Keratinocyte (primary cell): Measurements from ENCODE around the gene GNA14. TPM values are rescaled to one million over a fixed set of nuclear protein-coding genes. Genes with fewer than 3 reads are reported as not detected.

Experiments used
- DNase-seq: peaks from one replicate; pipeline ENCODE4 v3.0.0-alpha.2; 2011; ENCODE audit warnings: low read depth, missing footprints, low spot score
- FAIRE-seq: peaks from 2 replicates; lab custom pipeline; 2011; peaks lifted over from hg19 to GRCh38; lab: Jason Lieb, UNC
- H2AFZ ChIP-seq: 2 replicates; pipeline ENCODE4 v1.6.0; 2012; ENCODE audit warnings: low read length, control low read depth, inconsistent platforms; ENCODE audit not compliant: control insufficient read depth
- H3K27ac ChIP-seq: 2 replicates; pipeline ENCODE4 v1.5.1; 2011; ENCODE audit warnings: low read length; ENCODE audit not compliant: control insufficient read depth, insufficient read depth
- H3K27me3 ChIP-seq: 3 replicates; pipeline ENCODE4 v1.6.0; 2011; ENCODE audit warnings: low read length; ENCODE audit not compliant: control insufficient read depth, insufficient read depth; ENCODE audit errors: extremely low read depth
- H3K36me3 ChIP-seq, 2 experiments: 2 replicates in 1 of 2; 3 replicates in 1 of 2; pipeline ENCODE4 v1.5.1; 2011; ENCODE audit warnings: low read length in 2 of 2, mild to moderate bottlenecking in 1 of 2; ENCODE audit not compliant: control insufficient read depth in 2 of 2, insufficient read depth in 2 of 2; ENCODE audit errors: extremely low read depth in 1 of 2
- H3K4me1 ChIP-seq: 3 replicates; pipeline ENCODE4 v1.5.1; 2011; ENCODE audit warnings: low read length; ENCODE audit not compliant: control insufficient read depth, insufficient read depth; ENCODE audit errors: extremely low read depth
- H3K4me2 ChIP-seq: 3 replicates; pipeline ENCODE4 v1.6.0; 2011; ENCODE audit warnings: low read depth, low read length; ENCODE audit not compliant: control insufficient read depth, insufficient read depth; ENCODE audit errors: extremely low read depth
- H3K4me3 ChIP-seq, 3 experiments: fragments of 200-600 bp in 1 of 3; sonication (generic) in 1 of 3; 2 replicates in 2 of 3; 3 replicates in 1 of 3; pipeline ENCODE4 v1.5.1; 2011 to 2016; ENCODE audit warnings: low read length in 3 of 3, mild to moderate bottlenecking in 3 of 3, control low read depth in 2 of 3, inconsistent platforms in 1 of 3, low read depth in 1 of 3, mixed read lengths in 1 of 3, mixed run types in 1 of 3, moderate library complexity in 1 of 3; ENCODE audit not compliant: control insufficient read depth in 2 of 3, insufficient read depth in 2 of 3; ENCODE audit errors: extremely low read depth in 1 of 3
- H3K79me2 ChIP-seq: 2 replicates; pipeline ENCODE4 v1.6.0; 2012; ENCODE audit warnings: low read length; ENCODE audit not compliant: control insufficient read depth, insufficient read depth
- H3K9ac ChIP-seq: 3 replicates; pipeline ENCODE4 v1.6.0; 2011; ENCODE audit warnings: low read length; ENCODE audit not compliant: control insufficient read depth, insufficient read depth; ENCODE audit errors: extremely low read depth
- H3K9me1 ChIP-seq: 3 replicates; pipeline ENCODE4 v1.6.0; 2011; ENCODE audit warnings: low read length; ENCODE audit not compliant: control insufficient read depth, insufficient read depth; ENCODE audit errors: extremely low read depth
- H3K9me3 ChIP-seq: 2 replicates; pipeline ENCODE4 v1.5.1; 2012; ENCODE audit warnings: low read depth, low read length; ENCODE audit not compliant: control insufficient read depth
- H4K20me1 ChIP-seq: 3 replicates; pipeline ENCODE4 v1.6.0; 2011; ENCODE audit warnings: low read length; ENCODE audit not compliant: control insufficient read depth, insufficient read depth; ENCODE audit errors: extremely low read depth
- CTCF ChIP-seq, 3 experiments: IDR thresholded peaks in 1 of 3; conservative IDR thresholded peaks in 1 of 3; optimal IDR thresholded peaks in 1 of 3; 2 replicates in 2 of 3; 3 replicates in 1 of 3; pipeline versions ENCODE3 to v1.5.1; 2011; ENCODE audit warnings: low read length in 3 of 3, mild to moderate bottlenecking in 3 of 3, moderate library complexity in 2 of 3, control low read depth in 1 of 3, inconsistent platforms in 1 of 3; ENCODE audit not compliant: insufficient read depth in 2 of 3; ENCODE audit errors: extremely low read depth in 1 of 3
- EZH2 ChIP-seq: IDR thresholded peaks from one replicate; pipeline ENCODE4 v1.6.1; 2012; ENCODE audit warnings: inconsistent platforms, mild to moderate bottlenecking, low read length, moderate library complexity
- dilution Hi-C: fragments of 300-500 bp; cut with MboI; formaldehyde crosslinking; loops from one replicate; pipeline ENCODE4 v1.7.0; 2020; ENCODE audit warnings: low sequenced_read_pairs; ENCODE audit not compliant: extremely low pct_ligation_motif_present
- polyA plus RNA-seq, 5 experiments: library from polyadenylated mRNA; depleted of rRNA in 3 of 5; stranded (reverse) in 3 of 5; stranded (forward) in 1 of 5; unstranded in 1 of 5; fragments of >200 nt; gene quantifications; 1 replicate in 1 of 5; 2 replicates in 3 of 5; 3 replicates in 1 of 5; pipeline versions ENCODE4 v1.2.1 to v1.2.3, GENCODE V29; 2011 to 2012; ENCODE audit warnings: missing spikeins in 2 of 5, low read depth in 1 of 5, low replicate concordance in 1 of 5

Gene GNA14
- polyA plus RNA-seq, 1 donor (not counting 4 experiments of a cell fraction or from before 2014, with no cell fraction given) = not detected

- Histone ChIP-seq H3K9me3 (no peaks in the 10 kb centered on the region), H3K9me1 (no peaks in the 10 kb centered on the region), H4K20me1 (no peaks in the 10 kb centered on the region), H3K36me3 (no peaks in the 10 kb centered on the region), H2AFZ (no peak overlapping the region), H3K4me1 (peaks cover 8% of the 10 kb centered on the region), H3K79me2 (no peaks in the 10 kb centered on the region), H3K27ac (no peak overlapping the region), H3K4me2 (no peak overlapping the region), H3K4me3 (no peak overlapping the region), H3K27me3 (no peaks in the 10 kb centered on the region), H3K9ac (no peak overlapping the region)
- TF ChIP-seq CTCF (optimal IDR thresholded peaks at IDR 0.05 in 1 of 3, IDR thresholded peaks at IDR 0.05 in 1 of 3, conservative IDR thresholded peaks at IDR 0.05 in 1 of 3; ENCODE audit: extremely low read depth in 1 of 3, insufficient read depth in 2 of 3, low read length in 3 of 3) = no peak
- TF ChIP-seq EZH2 = no peak
- dilution Hi-C loops = no loop called here
- DNase-seq (no peak), FAIRE-seq (no peak)
Observed at GRCh38 chr9:77593528-77593927, 54.6 kb downstream of the GNA14 start.

- no peak for DNase-seq
- dilution Hi-C loops = no loop called here
- H3K4me1 ChIP-seq = peaks cover 13% of the 10 kb centered on the region
- TF ChIP-seq CTCF (optimal IDR thresholded peaks at IDR 0.05 in 1 of 3, IDR thresholded peaks at IDR 0.05 in 1 of 3, conservative IDR thresholded peaks at IDR 0.05 in 1 of 3; ENCODE audit: extremely low read depth in 1 of 3, insufficient read depth in 2 of 3, low read length in 3 of 3) = no peak
- no peak for TF ChIP-seq EZH2
- H4K20me1 ChIP-seq = no peaks in the 10 kb centered on the region
- H3K4me3 ChIP-seq = no peak overlapping the region
- no peak overlapping the region for H3K4me2 ChIP-seq
- no peaks in the 10 kb centered on the region for H3K79me2 ChIP-seq
- no peaks in the 10 kb centered on the region for H3K36me3 ChIP-seq
- H3K9ac ChIP-seq = no peak overlapping the region
- no peaks in the 10 kb centered on the region for H3K9me3 ChIP-seq
- H3K9me1 ChIP-seq = no peaks in the 10 kb centered on the region
- no peaks in the 10 kb centered on the region for H3K27me3 ChIP-seq
- no peak for FAIRE-seq
- no peak overlapping the region for H3K27ac ChIP-seq
- no peak overlapping the region for H2AFZ ChIP-seq
Observed at GRCh38 chr9:77592476-77592875, 55.6 kb downstream of the GNA14 start.
